Measurements from ENCODE around the gene ZNF367.

- TF ChIP-seq POLR2A (IDR thresholded peaks at IDR 0.05; ENCODE audit: low read depth, low read length), result no peak
- TF ChIP-seq CTCF (conservative IDR thresholded peaks at IDR 0.05; ENCODE audit: low read depth, low read length), result no peak
- no peak for TF ChIP-seq CEBPB (IDR thresholded peaks at IDR 0.05; ENCODE audit: low read depth, low read length)
- no peak for TF ChIP-seq RAD21 (IDR thresholded peaks at IDR 0.05; ENCODE audit: low read length)
- peak; percentile 79 for TF ChIP-seq USF2 (IDR thresholded peaks at IDR 0.05; ENCODE audit: low read depth, low read length)
Observed at GRCh38 chr9:96344458-96345180, 73.6 kb downstream of the ZNF367 start.

All from IMR-90 (cell line).